Neutrophil (primary cell): Measurements from ENCODE around the gene PDLIM5.

Source experiments
- H3K27ac ChIP-seq: fragments of 200-600 bp; sonication (generic); 2 replicates; pipeline ENCODE4 v1.5.1; 2016; ENCODE audit warnings: mild to moderate bottlenecking, moderate library complexity
- H3K27me3 ChIP-seq: fragments of 200-600 bp; sonication (generic); 2 replicates; pipeline ENCODE4 v1.6.0; 2016; ENCODE audit warnings: mild to moderate bottlenecking
- H3K36me3 ChIP-seq: fragments of 200-600 bp; sonication (generic); 2 replicates; pipeline ENCODE4 v1.5.1; 2017
- H3K4me1 ChIP-seq, 2 experiments: fragments of 200-600 bp in 1 of 2; sonication (generic) in 1 of 2; 1 replicate in 1 of 2; 2 replicates in 1 of 2; pipeline versions ENCODE4 v1.5.1 to v1.6.1; 2013 to 2016; ENCODE audit warnings: low read depth in 1 of 2, low read length in 1 of 2, mild to moderate bottlenecking in 1 of 2, moderate library complexity in 1 of 2; ENCODE audit not compliant: control insufficient read depth in 1 of 2, insufficient read depth in 1 of 2
- H3K4me3 ChIP-seq, 2 experiments: fragments of 200-600 bp in 1 of 2; sonication (generic) in 1 of 2; 1 replicate in 1 of 2; 2 replicates in 1 of 2; pipeline ENCODE4 v1.5.1; 2013 to 2016; ENCODE audit warnings: low read depth in 1 of 2, low read length in 1 of 2, mild to moderate bottlenecking in 1 of 2, moderate library complexity in 1 of 2
- H3K9me3 ChIP-seq: fragments of 200-600 bp; sonication (generic); 2 replicates; pipeline ENCODE4 v1.5.1; 2016
- CTCF ChIP-seq: fragments of 200-600 bp; sonication (generic); IDR thresholded peaks from 2 replicates; pipeline ENCODE4 v1.5.1; 2016; ENCODE audit warnings: antibody characterized with exemption

PDLIM5 gene

GRCh38 chr4:94566420-94566819, 114.7 kb downstream of the PDLIM5 start:
- no peaks in the 10 kb centered on the region for H3K27me3 ChIP-seq
- H3K9me3 ChIP-seq, result no peaks in the 10 kb centered on the region
- peaks cover 3 to 14% of the 10 kb centered on the region in 2 experiments for H3K4me1 ChIP-seq
- H3K36me3 ChIP-seq, result no peaks in the 10 kb centered on the region
- no peak overlapping the region for H3K4me3 ChIP-seq
- H3K27ac ChIP-seq, result no peak overlapping the region
- no peak for TF ChIP-seq CTCF

GRCh38 chr4:94567811-94568210, 116.1 kb downstream of the PDLIM5 start:
- no peak overlapping the region for H3K4me3 ChIP-seq

GRCh38 chr4:94570558-94570957, 118.8 kb downstream of the PDLIM5 start:
- H3K9me3 ChIP-seq, result no peaks in the 10 kb centered on the region

More at GRCh38 chr4:94567811-94568210, 116.1 kb downstream of the PDLIM5 start:
- no peaks in the 10 kb centered on the region for H3K9me3 ChIP-seq
- no peak overlapping the region for H3K27ac ChIP-seq
- H3K27me3 ChIP-seq, result no peaks in the 10 kb centered on the region
- H3K36me3 ChIP-seq, result no peaks in the 10 kb centered on the region
- peaks cover 11 to 25% of the 10 kb centered on the region in 2 experiments for H3K4me1 ChIP-seq
- no peak for TF ChIP-seq CTCF

GRCh38 chr4:94571298-94571697, 119.6 kb downstream of the PDLIM5 start:
- no peak overlapping the region for H3K27ac ChIP-seq
- H3K9me3 ChIP-seq, result no peaks in the 10 kb centered on the region
- H3K4me1 ChIP-seq, result peaks cover 11 to 25% of the 10 kb centered on the region in 2 experiments
- H3K27me3 ChIP-seq, result no peaks in the 10 kb centered on the region
- H3K36me3 ChIP-seq, result peaks cover 7% of the 10 kb centered on the region
- H3K4me3 ChIP-seq, result no peak overlapping the region
- TF ChIP-seq CTCF, result no peak

More at GRCh38 chr4:94570558-94570957, 118.8 kb downstream of the PDLIM5 start:
- peaks cover 2% of the 10 kb centered on the region for H3K36me3 ChIP-seq
- TF ChIP-seq CTCF, result no peak
- no peak overlapping the region for H3K27ac ChIP-seq
- no peaks in the 10 kb centered on the region for H3K27me3 ChIP-seq
- no peak overlapping the region for H3K4me3 ChIP-seq
- peaks cover 11 to 25% of the 10 kb centered on the region in 2 experiments for H3K4me1 ChIP-seq

GRCh38 chr4:94571715-94572114, 120.0 kb downstream of the PDLIM5 start:
- Histone ChIP-seq H3K27ac (no peak overlapping the region), H3K9me3 (no peaks in the 10 kb centered on the region), H3K4me1 (peaks cover 11 to 25% of the 10 kb centered on the region in 2 experiments), H3K4me3 (no peak overlapping the region), H3K27me3 (no peaks in the 10 kb centered on the region), H3K36me3 (peaks cover 7% of the 10 kb centered on the region)
- TF ChIP-seq CTCF, result no peak

- peaks cover 11 to 25% of the 10 kb centered on the region in 2 experiments for H3K4me1 ChIP-seq
- H3K27me3 ChIP-seq, result no peaks in the 10 kb centered on the region
- H3K27ac ChIP-seq, result no peak overlapping the region
- TF ChIP-seq CTCF, result no peak
- no peak overlapping the region for H3K4me3 ChIP-seq
- H3K9me3 ChIP-seq, result no peaks in the 10 kb centered on the region
- peaks cover 7% of the 10 kb centered on the region for H3K36me3 ChIP-seq
Observed at GRCh38 chr4:94574050-94574449, 122.3 kb downstream of the PDLIM5 start.
